Kidney capillary endothelial cell (primary cell): ENCODE results near the gene TYW1.
"Not testable (repeated sequence)": the region's sequence is repeated elsewhere in the genome, so short reads cannot be mapped to it uniquely, and the experiment has no call there.

Source experiments
- DNase-seq: peaks from one replicate; pipeline ENCODE4 v3.0.0-alpha.2; 2018; ENCODE audit warnings: low spot score

Gene TYW1, protein sequence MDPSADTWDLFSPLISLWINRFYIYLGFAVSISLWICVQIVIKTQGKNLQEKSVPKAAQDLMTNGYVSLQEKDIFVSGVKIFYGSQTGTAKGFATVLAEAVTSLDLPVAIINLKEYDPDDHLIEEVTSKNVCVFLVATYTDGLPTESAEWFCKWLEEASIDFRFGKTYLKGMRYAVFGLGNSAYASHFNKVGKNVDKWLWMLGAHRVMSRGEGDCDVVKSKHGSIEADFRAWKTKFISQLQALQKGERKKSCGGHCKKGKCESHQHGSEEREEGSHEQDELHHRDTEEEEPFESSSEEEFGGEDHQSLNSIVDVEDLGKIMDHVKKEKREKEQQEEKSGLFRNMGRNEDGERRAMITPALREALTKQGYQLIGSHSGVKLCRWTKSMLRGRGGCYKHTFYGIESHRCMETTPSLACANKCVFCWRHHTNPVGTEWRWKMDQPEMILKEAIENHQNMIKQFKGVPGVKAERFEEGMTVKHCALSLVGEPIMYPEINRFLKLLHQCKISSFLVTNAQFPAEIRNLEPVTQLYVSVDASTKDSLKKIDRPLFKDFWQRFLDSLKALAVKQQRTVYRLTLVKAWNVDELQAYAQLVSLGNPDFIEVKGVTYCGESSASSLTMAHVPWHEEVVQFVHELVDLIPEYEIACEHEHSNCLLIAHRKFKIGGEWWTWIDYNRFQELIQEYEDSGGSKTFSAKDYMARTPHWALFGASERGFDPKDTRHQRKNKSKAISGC

DNA sequence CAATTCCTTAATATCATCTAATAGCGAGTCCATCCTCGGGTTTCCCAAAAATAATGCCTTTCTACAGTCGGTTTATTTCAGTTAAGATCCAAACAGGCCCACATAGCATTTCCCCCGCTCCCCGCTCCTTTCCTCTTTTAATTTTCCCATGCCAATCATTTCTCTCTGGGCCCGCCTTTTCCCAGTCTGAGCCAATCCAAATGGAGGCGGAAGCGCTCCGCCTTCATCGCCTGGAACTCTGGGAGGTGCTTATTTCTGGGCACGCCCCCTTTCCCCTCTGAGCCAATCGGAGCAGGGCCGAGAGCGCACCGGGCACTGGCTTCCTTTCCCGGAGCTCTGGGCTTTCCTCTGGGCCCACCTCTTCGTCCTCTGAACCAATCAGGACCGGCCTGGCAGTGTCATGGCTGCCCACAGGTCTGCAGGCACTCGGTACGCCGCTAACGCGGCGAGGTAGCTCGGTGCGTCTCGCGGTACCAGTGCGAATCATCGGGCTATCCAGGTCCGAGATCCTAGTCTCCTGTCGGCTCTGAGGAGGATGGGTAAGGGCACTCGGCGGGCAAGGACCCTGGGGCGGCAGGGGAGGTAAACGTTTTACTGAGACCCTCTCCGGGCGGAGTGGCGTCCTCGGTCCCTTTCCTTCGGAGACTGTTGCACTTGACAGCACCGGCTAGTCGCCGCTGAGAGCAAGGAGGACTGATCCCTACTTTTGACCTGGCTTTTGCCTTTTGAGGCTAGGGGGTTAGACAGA, at the start of gene TYW1:
TSS of gene TYW1 (plus strand) at position 390 of the 748 bp plus-strand sequence. CDS start at position 536, 146 bp downstream.
- DNase-seq, result peak; percentile 98

DNA sequence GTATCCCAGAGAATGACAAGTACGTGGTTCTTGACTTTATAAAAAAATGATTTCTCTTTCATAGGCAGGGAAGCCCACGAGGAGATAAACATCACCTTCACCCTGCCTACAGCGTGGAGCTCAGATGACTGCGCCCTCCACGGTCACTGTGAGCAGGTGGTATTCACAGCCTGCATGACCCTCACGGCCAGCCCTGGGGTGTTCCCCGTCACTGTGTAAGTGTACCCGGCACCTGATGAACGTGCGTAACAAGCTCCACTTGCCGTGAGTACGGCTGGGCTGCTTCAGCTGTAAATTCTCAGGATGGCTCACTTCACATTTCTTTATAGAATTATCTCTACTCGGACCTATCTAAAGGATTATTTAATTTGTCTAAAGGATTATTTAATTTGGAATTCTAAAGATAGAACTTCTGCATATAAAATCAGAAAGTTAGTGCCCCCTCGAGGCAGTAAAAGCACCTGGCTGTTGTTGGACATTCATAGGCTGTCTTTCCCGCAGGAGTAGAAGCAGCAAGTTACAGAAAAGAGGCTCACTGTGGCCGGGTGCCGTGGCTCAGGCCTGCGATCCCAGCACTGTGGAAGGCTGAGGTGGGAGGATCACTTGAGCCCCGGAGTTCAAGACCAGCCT, 48.0 kb upstream of the TYW1 start:
- DNase-seq, result no peak

DNA sequence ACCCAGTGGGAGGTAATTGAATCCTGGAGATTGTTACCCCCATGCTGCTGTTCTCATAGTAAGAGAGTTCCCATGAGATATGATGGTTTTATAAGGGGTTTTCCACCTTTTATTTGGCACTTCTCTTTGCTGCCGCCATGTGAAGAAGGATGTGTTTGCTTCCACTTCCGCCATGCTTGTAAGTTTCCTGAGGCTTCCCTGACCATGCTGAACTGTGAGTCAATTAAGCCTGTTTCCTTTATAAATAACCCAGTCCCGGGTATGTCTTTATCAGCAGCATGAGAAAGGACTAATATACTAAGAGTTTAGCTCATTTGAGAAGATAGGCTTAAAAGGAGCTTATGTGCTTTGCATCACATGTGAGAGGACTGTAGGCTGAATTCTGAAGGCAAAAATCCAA, 46.3 kb upstream of the TYW1 start:
- DNase-seq, result peak; percentile 17

DNA sequence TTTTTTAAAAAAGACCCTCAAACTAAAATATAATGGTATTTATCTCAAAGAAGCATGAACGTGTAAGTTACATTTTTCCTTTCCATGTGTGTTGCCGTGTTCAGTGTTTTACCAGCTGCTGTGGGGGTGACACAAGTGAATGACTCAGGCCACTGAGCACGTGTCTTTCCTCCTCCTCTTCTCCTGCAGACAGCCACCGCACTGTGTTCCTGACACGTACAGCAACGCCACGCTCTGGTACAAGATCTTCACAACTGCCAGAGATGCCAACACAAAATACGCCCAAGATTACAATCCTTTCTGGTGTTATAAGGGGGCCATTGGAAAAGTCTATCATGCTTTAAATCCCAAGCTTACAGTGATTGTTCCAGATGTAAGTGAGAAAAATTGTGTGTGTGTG, 45.9 kb upstream of the TYW1 start:
- DNase-seq, result no peak

DNA sequence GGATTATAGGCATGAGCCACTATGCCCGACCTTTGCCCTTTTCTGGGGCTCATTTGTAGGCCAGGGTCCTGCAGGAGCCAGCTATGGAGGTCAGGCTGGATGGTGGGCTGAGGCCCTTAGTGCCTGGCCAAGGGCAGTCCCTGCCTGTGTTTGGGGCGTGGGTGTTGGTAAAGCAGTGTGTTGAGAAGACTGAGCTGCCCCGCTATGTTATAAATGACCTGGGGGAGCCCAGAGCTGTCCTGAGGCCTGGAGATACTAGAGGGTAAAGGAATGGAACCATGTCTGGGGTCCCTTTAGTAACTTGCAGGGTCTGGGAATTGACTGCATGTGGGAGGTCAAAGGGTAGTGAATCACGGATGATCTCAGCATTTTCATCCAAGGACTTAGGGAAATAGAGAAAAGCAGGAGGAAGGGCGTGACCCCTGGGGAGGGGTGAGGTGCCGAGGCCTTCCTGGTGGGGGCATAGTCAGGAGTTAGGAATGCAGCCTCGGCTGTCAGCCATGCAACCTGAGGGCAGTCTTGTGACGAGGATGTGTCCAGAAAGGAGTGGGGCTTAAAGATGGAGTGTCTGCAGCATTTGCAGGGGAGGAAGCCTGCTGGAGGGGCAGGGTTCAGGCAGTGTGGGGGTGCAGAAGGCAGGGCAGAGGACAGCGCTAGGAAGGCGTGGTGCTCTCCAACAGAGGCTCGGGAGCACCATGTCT, 44.1 kb upstream of the TYW1 start:
- DNase-seq, result peak; percentile 92

DNA sequence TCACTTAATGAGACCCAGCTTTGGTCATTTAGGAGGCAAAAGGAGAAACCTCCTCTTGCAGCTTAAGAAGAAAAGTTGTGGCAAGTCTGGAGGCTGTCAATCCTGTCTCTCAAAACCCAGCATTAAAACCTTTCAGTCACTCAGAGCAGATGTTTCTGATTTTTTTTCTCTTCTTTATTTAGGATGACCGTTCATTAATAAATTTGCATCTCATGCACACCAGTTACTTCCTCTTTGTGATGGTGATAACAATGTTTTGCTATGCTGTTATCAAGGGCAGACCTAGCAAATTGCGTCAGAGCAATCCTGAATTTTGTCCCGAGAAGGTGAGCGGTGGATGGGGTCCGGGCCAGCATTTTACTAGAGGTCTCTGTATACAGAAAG, 43.6 kb upstream of the TYW1 start:
- DNase-seq, result no peak

DNA sequence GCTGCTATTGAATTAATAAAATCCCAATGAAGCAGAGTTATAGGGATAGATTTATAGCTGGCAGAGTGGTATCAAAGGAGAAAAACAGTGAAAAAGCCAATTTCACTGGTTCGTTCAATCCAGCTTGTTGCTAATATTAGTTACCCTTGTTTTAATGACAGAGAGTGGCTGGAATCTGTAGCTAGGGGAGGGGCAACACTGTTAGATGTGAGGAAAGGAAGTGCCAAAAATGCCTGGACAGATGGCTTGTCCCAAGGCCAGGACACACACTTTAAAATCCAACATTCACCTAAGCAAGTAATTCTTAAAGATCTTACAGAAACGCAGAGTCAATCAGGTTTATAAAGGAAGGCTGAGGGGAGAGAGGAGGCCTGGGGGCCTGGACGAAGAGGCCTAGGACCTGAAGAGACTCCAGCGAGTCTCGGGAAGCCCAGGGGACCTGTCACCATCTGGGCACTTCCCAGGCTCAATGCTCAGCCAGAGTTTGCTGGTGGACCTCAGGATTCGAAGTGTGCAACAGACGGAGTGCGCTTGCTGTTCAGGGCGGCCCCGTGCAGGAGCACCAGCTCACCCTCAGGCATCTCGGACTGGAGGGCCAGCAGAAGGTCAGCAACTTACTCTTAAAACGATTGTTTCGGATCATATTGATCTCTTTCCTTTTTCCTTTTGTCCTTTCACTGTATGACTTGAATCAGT, 38.9 kb upstream of the TYW1 start:
- no peak for DNase-seq

DNA sequence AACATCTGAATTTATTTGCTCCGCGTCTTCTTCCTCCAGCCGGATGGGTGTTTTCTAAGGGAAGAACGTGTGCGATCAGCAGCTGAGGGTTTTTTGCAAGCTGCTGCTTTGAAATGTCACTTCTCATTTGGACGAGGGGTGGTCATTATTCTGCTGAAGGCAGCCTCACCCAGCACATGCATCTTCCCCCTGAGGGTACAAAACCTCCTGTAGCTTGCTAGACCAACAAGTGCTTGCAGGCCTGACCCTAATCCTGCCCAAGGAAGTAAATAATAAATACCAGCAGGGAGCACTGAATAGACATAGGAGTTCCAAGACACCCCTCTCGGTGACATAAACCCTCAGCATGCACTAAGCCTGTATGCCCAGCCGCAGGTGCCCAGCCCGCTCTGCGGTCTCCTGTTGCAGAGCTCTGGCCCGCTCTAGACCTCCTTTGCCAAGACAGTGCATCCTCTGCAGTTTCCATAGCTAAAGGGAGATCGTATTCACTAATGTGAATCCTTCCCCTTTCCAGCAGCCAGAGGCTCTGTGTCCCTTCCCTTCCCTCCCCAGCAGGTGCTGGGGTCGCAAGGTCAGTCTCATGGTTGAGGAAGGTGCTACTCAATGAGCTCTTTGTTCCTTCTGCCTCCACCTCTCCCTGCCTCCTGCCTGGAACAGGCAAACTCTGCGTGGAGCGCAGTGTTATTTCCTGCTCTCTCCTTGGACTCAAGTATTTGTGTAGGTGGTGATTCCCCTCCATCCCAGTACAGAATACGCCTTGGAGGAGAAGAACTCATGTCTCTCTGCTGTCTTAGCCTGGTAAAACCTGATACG, 37.9 kb upstream of the TYW1 start:
- no peak for DNase-seq

DNA sequence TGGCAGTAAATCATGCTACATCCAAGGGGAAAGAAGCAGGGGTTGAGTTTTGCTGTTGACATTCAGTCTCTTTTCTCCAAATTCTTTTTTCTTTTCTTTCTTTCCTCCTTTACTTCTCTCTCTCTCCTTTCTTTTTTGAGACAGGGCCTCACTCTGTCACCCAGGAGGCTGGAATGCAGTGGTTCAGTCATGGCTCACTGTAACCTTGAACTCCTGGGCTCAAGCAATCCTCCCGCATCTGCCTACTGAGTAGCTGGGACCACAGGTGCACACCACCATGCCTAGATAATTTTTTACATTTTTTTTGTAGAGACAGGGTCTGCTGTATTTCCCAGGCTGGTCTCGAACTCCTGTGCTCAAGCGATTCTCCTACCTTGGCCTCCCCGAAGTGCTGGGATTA, 36.4 kb upstream of the TYW1 start:
- no peak for DNase-seq

DNA sequence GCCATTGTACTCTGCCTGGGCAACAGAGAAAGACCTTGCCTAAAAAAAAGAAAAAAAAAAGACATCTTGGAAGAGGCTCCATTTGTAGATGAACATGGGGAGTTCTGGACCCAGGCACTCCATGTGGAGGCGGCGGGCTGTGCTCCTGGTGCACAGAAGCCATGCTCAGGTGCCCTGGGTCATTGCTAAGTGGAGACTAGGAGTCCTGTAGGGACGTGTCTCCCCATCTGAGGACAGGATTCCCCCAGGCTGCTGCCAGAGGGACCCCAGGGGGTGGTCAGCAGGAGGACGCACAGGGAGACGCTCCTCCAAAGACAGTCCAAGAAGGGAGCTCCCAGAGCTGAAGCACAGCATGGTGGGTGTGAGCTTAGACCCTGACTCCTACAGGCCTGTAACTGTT, 35.5 kb upstream of the TYW1 start:
- no peak for DNase-seq

DNA sequence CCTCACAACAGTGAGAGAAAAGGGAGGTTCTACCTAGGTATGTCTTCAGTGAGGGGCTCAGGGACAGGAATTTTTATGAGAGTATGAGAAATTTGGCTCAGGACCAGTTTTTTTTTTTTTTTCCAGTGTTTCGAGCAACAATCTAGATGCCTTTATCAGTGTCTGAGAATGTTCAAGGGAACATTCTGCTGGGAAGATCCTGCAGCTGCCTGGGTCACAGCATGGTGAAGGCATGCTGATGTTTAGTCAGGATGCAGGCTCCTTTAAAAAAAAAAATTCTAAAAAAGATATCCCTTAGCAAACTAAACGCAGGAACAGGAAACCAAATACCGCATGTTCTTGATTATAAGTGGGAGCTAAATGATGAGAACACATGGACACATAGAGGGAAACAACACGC, 32.2 kb upstream of the TYW1 start:
- DNase-seq, result no peak

DNA sequence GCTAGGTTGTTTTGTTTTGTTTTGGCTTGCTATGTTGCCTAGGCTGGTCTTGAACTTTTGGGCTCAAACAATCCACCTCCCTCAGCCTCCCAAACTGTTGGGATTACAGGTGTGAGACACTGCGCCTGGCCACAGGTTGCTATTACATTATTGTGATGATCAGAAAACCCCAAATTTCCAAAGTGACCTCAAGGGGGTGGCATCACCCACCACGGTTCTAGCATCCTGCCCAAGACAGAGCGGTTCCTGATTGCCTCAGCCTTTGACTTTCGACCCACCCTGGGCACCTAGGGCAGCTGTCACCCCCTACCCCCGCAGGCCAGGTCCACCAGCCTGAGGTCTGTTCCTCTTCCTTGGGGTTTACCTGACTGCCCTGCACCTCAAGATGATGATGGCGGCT, 29.6 kb upstream of the TYW1 start:
- no peak for DNase-seq

DNA sequence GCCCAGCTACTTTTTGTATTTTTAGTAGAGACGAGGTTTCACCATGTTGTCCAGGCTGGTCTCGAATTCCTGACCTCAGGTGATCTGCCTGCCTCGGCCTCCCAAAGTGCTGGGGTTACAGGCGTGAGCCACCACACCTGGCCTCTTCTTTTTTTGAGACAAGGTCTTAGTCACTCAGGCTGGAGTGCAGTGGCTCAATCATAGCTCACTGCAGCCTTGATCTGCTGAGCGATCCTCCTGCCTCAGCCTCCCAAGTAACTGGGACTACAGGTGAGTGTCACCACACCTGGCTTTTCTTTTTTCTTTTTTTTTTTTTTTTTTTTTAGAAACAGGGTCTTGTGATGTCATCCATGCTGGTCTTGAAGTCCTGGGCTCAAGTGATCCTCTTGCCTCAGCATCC, 27.6 kb upstream of the TYW1 start:
- DNase-seq, result not testable (repeated sequence)

DNA sequence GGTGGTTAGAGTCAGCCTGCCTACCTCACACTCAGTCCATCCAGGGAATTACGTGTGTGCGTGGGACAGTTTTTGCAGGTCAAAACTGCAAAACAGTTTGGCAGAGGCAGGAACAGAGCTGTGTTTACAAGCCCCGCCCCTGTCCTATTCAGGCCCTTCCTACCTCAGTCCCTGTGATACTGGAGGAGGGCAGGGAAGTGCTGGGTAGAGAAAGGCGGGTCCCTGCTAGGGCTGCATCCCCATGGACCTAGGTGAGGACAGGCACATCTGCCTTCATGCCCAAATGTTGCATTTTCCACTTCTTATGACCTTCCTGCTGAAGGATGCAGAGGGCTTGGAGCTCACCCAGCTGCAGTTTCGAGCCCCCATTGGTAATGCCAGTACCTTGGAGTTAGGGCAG, 26.3 kb upstream of the TYW1 start:
- no peak for DNase-seq

DNA sequence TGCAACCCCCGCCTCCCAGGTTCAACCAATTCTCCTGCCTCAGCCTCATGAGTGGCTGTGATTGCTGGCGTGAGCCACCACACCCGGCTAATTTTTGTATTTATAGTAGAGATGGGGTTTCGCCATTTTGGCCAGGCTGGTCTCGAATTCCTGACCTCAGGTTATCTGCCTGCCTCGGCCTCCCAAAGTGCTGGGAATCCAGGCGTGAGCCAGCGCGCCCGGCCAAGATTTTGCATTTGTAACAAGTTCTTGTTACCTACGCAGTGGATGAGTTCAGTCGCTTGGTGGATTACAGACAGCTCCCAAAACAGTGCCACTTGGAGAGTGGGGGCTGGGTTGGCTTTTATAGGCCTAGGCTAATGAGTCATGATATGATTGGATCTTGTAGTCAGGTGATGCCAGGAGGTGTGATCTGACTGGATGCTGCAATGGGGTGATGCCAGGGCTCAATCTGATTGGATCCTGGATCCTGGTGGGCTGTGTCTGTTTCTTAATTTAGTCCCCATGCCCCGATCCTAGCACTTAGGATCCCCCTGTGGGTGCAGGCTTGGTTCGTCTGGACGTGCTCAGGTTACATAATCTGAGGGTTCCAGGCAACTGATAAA, 21.5 kb upstream of the TYW1 start:
- DNase-seq, result no peak

DNA sequence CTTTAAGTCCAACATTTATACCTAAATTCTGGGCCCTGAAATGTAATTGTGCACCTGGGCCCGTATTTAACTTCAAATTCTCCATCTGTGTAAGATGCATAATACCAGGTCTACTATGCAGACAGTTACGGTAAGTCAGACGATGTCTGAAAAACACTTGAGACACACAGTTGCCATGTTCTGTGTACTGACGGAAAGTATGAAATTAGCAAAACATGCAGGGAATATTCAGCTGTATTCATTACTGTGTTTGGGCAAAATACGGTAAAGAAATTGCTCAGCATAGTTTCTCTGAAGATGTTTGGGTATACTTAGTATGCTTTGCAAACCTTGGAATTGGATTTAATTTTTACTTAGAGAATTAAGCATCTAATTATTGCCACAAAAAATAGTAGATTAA, 18.3 kb upstream of the TYW1 start:
- not testable (repeated sequence) for DNase-seq

DNA sequence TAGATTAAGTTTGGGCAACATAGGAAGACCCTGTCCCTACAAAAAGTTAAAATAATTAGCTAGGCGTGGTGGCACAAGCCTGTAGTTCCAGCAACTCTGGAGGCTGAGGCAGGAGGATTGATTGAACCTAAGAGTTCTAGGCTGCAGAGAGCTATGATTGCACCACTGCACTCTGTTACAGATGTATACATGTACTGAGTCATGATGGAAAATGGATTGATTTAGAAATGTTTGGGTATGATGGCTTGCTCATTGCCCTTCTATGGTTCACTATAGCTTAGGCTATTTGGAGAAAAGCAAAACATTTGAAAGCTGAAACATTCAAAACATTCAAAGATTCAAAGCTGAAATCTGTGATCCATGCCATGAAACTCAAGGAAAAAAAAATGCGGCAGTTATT, 17.6 kb upstream of the TYW1 start:
- DNase-seq, result not testable (repeated sequence)

DNA sequence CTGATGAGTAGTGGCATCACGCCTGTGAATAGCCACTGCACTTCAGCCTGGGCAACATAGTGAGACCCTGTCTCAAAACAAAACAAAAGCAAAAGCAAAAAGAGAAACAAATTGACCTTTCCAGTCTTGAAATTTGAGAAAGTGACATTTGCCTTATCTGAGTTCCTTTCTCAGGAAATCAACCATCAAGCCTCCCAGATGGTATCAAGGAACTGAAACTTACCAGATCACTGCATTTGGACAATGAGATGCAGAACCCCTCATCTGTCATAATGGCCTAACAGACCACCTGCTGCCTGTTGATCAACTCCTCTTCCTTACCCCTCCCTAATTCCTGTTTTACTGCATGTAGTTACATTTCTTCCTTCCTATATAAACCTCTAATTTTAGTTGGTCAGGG, 16.3 kb upstream of the TYW1 start:
- DNase-seq, result not testable (repeated sequence)

DNA sequence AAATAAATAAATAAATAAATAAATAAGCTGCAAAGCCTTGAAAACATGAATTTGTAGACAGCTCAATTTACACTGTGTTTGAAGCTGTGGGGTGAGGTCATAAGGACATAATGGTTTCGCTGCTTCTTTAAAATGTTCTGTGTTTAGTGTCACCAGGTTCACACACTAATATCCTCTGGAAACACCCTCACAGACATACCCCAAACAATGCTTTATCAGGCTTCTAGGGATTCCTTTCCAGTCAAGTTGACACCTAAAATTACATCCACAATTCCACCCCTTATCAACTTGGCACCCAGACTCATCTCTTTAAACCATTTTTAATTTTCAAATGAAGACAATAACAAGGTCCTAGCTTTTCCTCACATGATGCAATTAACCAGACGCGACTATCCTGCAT, 7.1 kb upstream of the TYW1 start:
- not testable (repeated sequence) for DNase-seq

DNA sequence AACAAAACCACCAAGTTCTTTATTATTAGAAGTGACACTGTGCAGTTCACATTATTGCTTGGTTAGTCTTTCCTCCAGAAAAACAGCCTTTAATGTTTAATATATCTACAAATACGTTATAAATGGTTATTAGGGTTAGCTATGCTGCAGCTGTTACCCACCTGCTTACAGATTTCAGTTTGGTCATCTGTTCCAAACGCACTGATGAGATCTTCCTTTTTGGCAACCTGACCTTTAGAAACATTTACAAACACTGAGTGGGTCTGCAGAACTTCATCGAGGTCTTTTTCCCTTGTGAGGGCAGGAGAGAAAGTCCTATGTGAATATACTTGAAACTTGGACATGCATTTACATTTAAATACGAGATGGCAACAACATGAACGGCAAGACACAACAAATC, 2.6 kb upstream of the TYW1 start:
- DNase-seq, result not testable (repeated sequence)
